NCI-H524 (cell line): ENCODE results near the gene LRRC17.
"Not testable (repeated sequence)": the region's sequence is repeated elsewhere in the genome, so short reads cannot be mapped to it uniquely, and the experiment has no call there.

Experiments used
- DNase-seq, 2 experiments: peaks; one replicate each; lab custom pipeline; 2025; lab: John Stamatoyannopoulos, UW

Gene LRRC17

GRCh38 chr7:102897211-102897631, 15.6 kb upstream of the LRRC17 start:
- DNase-seq, result no peak

- DNase-seq, result no peak
Observed at GRCh38 chr7:102897856-102898531, 14.8 kb upstream of the LRRC17 start.

DNA sequence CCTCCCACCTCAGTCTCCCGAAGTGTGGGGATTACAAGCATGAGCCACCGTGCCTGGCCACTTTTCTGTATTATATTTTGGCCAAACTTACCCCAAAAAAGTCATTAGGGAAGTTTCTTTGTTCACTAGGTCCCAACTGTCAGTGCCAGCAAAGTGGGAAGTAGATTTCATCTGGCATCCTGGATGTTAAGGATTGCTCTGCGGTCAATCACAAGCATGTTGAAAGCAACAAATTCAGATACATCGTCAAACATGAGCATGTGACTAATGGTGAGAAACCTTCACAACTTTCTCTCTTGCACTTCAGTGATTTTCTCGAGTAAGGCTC, 14.3 kb upstream of the LRRC17 start:
- no peak for DNase-seq

GRCh38 chr7:102902052-102902451, 10.7 kb upstream of the LRRC17 start:
- not testable (repeated sequence) for DNase-seq

DNA sequence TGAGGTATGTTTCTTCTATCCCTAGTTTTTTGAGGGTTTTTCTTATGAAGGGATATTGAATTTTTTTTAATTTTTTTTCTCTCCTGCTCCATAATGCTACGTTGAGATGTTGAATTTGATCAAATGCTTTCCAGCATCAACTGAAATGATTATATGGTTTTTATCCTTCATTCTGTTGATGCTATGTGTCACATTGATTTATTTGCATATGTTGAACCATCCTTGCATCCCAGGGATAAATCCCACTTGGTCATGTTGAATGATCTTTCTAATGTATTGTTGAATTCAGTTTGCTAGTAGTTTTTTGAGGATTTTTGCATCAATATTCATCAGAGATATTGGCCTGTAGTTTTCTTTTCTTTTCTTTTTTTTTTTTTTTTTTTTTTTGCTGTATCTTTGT, 9.2 kb upstream of the LRRC17 start:
- not testable (repeated sequence) for DNase-seq

DNA sequence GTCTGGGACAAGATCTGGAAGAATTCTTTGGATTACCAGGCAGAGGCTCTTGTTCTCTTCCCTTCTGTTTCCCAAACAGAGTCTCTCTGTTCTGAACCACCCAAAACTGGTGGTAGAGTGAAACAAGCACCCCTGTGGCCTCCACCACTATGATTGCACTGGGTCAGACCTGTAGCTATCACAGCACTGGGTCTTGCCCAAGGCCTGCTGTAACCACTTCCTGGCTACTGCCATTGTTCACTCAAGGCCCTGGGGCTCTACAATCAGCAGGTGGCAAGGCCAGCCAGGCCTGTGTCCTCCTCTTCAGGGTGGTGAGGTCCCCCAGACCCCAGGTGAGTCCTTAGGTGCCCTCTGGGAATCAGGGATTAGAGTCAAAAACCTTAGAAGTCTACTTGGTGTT, 4.1 kb upstream of the LRRC17 start:
- DNase-seq, result no peak

DNA sequence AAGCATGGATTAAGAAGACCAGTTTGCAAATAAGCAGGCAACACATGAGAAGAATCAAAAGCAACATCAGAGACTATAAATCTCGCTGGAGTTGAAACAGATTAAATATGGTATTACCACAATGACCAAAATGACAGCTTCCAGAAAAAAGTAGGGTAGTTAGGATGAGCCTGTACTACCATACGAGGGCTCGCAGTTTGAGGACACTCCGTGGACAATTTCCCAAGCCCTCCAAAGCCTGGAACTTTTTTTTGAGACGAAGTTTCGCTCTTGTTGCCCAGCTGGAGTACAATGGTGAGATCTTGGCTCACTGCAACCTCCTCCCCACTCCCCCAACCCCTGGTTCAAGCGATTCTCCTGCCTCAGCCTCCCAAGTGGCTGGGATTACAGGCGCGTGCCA, 1.0 kb downstream of the LRRC17 start:
- DNase-seq, result no peak

- peak; percentile 4 to 39 for DNase-seq
Observed at GRCh38 chr7:102914585-102914984, 1.8 kb downstream of the LRRC17 start.

- no peak for DNase-seq
Observed at GRCh38 chr7:102916426-102916825, 3.6 kb downstream of the LRRC17 start.

- no peak for DNase-seq
Observed at GRCh38 chr7:102916881-102917280, 4.1 kb downstream of the LRRC17 start.

- peak in 1 of 2 experiments; percentile 4 for DNase-seq
Observed at GRCh38 chr7:102917436-102918353, 4.9 kb downstream of the LRRC17 start.

DNA sequence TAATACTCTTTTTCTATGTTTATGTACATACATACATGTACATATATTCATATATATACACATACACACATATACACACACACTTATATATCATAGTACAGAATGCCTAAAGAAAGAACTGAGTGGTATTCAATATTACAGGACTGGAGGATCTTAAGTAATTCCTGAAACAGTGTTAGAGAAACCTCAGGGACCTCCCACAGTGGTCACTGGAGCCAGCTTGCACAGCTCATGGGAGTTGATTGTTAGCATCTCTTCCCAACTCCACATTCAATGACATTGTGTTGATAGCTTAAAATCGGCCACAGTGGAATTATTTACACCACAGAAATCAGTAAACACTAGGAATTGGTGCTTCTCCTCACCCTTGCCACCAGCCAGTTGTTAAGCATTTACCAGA, 6.0 kb downstream of the LRRC17 start:
- no peak for DNase-seq

- DNase-seq, result no peak
Observed at GRCh38 chr7:102925976-102926782, 13.4 kb downstream of the LRRC17 start.

DNA sequence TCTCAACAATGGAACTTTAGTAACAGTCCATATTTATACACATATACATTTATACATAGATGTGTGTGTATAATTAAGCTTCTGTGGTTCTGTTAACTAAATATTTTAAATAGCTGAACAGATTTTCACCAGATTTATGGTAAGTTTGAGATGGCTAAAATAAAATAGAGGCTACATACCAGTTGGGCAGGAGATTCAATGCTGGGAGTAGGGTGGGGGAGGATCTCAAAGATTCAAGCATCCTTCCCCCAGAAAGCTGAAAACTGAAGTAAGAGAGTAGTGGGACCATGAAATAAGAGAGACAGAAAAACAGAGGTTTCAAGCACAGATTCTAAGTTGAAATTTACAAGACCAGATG, 14.0 kb downstream of the LRRC17 start:
- DNase-seq, result no peak

DNA sequence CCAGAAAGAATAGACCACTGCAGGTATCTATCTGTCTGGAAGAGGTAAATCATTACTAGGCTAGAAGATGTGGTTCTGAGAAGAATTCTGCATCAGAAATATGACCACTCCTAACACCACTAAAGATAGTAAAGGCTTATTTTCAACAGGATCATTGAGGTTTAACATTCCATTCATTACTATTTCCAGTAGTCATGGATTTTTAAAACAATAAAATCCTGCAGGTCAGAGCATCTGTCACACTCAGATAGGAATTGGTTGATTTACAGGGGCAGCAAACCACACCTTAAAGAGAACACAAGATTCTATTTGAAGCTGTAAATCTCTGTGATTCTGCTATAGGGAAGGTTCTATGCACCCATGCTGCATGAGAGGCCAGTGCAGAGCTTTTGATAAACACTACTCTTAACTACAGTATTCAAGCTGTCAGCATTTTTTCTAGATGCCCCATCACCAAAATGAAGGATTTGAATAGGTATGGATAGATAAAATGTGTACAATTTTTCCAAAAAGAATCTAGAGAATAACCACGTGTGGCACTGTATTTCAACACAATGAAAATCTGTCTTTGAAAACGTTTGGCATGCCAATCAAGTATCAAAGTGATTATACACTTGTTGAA, 14.6 kb downstream of the LRRC17 start:
- DNase-seq, result no peak

DNA sequence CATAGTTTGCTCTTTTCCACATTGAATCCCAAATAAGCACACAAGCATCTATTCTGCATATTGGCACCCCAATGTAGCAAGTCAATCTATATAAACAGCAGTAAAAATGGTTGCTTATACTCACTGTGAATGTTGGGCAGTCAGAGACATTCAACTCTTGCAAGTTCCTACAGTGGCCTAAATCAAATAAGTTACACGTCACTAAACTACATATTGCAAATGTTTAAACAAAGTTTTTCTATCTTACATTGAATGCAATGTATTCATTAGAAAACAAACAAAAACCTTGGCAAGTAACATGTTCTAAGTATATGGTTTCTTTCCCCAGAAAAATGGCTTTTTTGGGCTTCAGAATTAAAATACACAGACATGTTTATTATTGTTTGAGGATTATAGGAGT, 19.0 kb downstream of the LRRC17 start:
- DNase-seq, result no peak

DNA sequence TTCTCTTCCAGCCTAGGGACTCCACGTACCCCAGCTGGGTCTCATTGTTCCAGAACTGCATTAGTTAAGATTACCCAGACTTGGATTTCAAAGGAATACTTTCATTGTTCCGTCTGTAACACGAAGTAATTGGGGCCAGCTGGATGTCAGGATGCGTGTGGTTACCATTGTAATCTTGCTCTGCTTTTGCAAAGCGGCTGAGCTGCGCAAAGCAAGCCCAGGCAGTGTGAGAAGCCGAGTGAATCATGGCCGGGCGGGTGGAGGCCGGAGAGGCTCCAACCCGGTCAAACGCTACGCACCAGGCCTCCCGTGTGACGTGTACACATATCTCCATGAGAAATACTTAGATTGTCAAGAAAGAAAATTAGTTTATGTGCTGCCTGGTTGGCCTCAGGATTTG, 21.0 kb downstream of the LRRC17 start:
- DNase-seq, result no peak

DNA sequence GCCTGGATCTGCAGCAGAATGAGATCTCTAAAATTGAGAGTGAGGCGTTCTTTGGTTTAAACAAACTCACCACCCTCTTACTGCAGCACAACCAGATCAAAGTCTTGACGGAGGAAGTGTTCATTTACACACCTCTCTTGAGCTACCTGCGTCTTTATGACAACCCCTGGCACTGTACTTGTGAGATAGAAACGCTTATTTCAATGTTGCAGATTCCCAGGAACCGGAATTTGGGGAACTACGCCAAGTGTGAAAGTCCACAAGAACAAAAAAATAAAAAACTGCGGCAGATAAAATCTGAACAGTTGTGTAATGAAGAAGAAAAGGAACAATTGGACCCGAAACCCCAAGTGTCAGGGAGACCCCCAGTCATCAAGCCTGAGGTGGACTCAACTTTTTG, 21.4 kb downstream of the LRRC17 start:
- DNase-seq, result no peak

DNA sequence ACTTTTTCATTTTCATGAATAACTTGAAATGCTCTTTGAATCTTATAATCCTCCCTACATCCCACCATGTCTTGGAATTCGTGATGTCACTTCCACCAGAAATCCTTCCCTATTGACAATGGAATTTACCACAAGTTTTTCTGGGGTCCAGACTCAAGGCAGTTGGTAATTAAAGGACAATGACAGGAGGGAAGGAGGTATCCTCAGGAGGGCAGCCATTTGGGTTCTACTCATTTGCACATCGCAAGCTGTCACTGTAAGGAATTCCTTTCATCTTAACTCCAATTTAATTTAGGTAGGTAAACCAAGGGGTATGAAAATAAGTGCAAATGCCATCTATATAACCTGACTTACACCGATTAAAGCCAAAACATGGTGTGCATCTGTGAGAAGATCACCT, 21.9 kb downstream of the LRRC17 start:
- no peak for DNase-seq

DNA sequence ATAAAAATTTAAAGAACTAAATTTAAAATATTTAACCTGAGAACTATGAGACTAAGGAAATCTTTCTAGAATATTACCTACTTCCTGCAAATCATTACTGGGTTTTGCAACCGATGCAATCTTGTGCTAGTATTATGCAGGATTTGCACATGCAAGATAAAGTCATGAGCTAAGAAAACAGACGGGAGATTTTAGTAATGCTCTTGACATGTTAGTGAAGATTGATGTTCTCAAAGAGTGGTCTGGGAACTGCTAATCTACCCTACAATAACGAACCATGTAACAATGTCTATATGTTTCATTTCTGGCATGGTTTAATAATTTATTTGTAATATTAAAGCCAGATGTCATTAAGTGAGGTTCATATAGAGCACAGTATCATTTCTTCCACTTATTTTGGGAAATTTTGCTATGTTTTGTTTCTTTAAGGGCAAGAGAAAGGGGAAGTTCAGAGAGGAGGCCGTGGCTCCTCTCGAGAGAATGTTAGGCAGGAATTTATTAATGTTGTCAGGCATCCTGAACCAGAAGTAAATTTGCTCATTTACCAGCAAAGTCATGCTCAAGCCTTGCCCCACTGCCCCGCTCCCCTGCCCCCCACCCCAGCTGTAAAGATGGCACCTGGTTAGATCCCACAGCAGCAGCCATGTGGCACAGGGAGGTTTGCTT, 22.8 kb downstream of the LRRC17 start:
- no peak for DNase-seq

- no peak for DNase-seq
Observed at GRCh38 chr7:102938679-102939078, 25.9 kb downstream of the LRRC17 start.
